Activated T-cell treated with anti-CD3 and anti-CD28 coated beads for 24 hours (primary cell): ENCODE data around the gene GPRC5C.
A peak's percentile ranks its signal among the peaks of the same experiment; 100 is the strongest.
"Not testable (repeated sequence)": the region's sequence is repeated elsewhere in the genome, so short reads cannot be mapped to it uniquely, and the experiment has no call there.

Experiments used
- DNase-seq: peaks from one replicate; pipeline ENCODE4 v3.0.0-alpha.2; 2020; ENCODE audit warnings: low read depth

The GPRC5C gene

DNA sequence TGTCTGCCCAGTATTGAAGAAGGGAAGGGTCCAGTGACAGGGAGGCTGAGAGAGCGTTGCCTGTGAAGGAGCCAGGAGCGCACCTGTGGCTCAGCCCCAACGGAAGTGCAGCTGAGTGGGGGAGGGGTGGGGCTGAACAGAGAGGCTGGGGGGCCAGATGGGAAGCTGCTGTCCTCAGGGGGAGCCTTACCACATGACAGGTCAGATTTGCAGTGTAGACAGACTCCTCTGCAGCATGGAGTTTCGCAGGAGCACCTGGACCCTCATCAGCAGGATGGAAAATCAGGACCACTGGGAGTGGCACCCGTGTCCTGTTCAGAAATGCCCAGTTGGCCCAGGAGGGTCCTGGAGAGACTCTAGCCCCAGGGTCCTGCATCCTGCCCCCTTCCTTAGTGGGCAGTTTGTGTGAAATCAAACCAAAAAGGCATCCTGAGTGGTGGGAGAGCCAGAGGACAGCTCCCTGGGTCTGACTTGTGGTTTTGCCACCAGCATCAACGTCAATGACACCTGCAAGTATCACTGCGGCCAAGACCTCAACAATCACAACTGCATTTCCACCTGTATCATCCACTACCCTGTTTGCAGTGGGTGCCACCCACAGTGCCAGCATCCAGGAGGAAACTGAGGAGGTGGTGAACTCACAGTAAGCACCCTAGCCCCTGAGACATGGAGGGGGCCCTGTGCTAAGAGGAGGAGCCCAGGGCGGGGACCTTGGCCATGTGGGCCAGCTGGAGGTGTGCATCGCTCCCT lies 42.3 kb downstream of the GPRC5C start:
- no peak for DNase-seq

DNA sequence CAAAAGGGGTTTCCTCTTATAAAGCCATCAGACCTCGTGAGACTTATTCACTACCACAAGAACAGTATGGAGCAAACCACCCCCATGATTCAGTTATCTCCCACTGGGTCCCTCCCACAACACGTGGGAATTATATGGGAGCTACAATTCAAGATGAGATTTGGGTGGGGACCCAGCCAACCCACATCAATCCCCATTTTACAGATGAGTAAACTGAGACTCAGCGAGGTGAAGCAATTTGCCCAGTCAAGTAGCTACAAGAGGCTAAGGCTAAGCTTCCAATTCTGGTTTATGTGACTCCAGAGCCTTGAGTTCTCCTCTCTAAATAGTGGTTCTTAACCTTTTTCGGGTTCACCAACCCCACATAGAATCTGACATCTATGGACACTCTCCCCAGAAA lies 43.3 kb downstream of the GPRC5C start:
- DNase-seq, result no peak

DNA sequence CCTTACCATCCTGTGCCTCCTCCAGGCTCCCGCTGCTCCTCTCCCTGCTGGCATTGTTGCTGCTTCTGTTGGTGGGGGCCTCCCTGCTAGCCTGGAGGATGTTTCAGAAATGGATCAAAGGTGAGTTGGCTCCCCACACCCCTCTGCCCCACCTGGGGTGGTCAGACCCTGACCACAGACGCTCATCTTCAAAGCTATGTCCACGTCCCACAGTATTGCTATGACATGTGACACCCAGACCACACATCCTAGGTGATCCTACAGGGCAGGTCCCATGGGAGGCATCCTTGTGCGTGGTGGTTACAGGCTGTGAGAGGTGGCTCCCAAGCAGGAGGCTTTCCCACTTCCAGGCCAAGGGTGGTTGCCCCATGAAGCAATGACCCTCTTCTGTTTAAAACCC lies 45.5 kb downstream of the GPRC5C start:
- no peak for DNase-seq

DNA sequence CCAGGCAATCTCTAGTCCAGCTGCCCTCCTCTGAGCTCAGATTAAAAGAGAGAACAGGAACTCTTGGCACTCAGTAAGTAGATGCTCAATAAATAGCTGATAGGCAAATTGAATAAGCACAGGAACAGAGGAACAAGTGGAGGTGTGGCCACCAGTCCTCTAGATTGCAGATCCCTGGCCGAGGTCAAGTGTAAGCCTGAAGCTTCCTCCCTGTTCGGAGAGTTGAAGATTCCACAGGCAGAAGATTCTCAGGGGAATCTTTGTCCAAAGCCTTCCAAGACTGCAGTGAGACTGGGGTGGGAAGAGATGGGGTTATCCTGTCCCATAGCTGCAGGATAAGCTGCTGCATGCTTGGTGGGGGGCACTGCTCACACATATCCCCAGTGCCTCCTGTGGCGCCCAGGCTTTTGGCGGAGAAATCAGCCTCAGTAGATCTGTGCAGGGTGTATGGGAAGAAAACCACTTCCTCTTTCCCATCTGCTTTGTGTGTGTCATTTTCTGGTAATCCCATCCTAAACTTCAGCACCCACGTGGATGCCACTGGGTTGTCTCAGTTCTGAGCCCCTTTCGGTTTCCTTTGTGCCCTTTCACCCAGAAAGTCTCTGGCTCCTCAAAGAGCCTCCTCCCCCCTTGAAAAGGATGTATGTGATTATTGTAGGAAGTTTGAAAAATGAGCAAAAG lies 46.7 kb downstream of the GPRC5C start:
- DNase-seq, result no peak

DNA sequence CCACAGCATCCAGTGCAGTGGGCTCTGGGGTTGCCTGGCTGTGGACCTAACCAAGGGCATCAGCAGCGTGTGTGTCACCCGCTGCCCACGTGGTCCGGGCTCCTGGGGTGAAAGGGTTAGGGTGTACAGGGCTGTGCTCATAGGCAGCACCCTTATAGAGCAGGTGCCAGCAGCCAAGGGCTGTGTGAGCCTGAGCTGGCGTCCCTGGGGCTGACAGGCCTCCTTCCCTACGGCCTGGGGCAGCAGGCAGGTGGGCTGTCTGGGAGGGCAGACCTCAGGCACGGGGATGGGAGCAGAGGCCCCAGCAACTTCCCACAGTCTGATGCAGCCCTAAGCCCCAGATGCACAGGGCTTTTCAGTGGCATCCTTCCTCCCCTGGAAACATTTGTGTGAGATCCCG lies 48.4 kb downstream of the GPRC5C start:
- no peak for DNase-seq

DNA sequence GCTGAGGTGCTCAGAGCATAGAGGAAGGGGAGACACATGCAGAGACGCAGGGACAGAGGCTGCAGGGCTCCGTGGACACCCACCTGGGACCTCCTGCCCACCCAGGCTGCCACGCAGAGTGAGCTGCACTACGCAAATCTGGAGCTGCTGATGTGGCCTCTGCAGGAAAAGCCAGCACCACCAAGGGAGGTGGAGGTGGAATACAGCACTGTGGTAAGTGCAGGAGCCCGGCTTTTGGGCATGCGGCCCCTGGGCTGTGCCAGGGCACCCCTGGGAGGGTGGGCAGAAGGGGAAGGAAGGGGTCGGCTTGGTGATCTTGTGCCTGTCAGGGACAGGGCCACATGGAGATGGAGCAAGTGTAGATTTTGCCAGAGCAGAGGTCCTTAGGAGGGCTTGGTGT lies 49.7 kb downstream of the GPRC5C start:
- no peak for DNase-seq

DNA sequence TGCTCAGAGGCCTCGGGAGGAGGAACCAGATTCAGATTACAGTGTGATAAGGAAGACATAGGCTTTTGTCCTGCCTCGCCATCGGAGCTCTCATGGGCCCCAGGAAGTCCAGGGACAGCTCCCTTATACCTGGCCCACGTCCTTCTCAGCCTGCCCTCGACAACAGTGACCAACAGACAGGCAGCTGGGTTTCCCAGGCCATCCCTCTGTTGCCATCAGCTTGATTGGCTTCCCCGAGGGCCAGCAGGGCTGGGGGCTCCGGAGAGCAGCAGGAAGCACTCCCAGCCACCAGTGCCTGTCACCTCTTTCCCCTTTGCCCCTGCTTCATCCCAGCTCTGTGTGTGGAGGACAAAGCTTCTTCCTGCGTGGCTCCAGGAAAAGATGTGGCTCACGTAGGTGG lies 52.2 kb downstream of the GPRC5C start:
- DNase-seq, result no peak

DNA sequence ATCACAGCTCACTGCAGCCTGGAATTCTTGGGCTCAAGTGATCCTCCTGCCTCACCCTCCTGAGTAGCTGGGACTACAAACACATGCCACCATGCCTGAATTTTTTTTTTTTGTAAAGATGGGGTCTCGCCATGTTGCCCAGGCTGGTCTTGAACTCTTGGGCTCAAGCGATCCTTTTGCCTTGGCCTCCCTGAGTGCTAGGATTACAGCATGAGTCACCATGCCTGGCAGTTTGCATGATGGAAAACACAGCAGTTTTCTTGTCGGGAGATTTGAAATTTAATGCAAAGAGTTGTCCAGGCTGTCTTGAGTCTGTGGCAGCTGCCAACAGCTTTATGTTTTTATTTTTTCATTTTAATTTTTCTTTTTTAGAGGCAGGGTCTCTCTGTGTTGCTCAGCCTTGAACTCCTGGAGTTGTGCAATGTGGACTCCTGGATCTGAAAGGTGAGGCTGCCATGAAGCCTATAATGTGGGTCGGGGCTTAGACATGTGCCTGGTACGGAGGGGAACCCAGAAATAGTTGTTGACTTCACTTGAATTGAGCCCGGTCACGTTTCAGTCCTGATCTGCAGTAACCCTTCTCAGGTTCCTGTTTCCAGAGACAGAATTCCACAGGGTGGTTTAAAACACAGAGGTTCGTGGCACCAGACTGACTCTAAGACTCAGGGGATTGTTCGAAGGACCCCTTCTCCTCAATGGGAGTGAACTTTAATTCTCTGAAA lies 53.3 kb downstream of the GPRC5C start:
- DNase-seq, result no peak

DNA sequence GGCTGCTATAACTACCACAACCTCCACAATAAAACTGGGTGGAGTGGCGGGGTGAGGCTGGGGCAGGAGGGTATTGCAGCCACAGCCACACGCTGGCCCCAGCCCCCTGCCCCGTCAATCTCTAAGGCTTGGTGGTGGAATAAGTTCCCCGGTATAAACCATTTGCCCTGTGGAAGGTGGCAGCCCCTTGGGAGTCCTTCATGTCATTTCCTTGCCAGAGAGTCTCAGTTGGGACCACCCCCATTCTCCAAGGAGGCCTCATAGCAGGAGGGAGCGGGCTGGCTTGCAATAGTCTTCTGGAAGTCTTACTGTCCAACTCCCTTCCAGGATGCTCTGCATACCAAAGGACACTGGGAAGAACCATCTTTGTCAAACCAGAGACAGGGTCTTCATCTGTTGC lies 54.0 kb downstream of the GPRC5C start:
- DNase-seq, result no peak

DNA sequence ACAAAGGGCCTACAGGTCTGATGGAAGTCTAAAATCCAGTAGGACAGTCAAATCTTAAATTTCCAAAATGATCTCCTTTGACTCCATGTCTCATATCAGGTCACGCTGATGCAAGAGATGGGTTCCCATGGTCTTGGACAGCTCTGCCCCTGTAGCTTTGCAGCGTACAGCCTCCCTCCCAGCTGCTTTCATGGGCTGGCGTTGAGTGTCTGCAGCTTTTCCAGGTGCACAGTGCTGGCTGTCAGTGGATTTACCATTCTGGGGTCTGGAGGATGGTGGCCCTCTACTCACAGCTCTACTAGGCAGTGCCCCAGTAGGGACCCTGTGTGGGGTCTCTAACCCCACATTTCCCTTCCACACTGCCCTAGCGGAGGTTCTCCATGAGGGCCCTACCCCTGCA lies 56.4 kb downstream of the GPRC5C start:
- not testable (repeated sequence) for DNase-seq

DNA sequence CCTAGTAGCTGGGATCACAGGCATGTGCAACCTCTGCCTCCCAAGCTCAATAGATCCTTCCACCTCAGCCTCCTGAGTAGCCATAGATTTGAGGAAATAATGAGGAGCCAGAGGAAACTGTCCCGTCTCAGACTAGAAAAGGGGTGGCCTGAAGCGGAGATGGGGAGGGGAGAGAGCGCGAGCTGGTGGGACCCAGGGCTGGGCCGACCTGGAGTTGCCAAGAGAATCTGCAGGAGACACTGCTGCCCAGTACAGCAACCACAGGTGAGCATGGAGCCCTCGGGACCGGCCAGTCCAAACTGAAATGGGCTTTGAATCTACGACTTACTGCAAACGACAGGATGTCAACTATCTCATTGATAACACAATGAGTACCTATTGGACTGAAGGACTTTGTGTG lies 58.8 kb downstream of the GPRC5C start:
- no peak for DNase-seq

DNA sequence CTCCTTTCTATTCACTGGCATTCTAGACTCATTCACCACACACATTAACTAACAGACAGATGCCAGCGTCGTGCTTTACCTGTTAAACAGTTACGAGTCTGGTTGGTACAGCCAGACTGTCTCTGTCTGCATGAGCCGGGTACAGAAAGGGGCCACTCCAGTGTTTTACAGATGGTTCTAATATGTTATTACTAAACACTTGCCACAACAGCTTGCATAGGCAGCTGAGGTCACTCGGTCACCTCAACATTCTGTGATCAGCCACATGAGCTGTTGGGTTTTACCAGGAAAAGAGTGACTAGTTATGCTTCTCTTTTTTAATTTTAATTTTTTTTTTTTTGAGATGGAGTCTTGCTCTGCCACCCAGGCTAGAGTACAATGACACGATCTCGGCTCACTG lies 59.7 kb downstream of the GPRC5C start:
- no peak for DNase-seq

DNA sequence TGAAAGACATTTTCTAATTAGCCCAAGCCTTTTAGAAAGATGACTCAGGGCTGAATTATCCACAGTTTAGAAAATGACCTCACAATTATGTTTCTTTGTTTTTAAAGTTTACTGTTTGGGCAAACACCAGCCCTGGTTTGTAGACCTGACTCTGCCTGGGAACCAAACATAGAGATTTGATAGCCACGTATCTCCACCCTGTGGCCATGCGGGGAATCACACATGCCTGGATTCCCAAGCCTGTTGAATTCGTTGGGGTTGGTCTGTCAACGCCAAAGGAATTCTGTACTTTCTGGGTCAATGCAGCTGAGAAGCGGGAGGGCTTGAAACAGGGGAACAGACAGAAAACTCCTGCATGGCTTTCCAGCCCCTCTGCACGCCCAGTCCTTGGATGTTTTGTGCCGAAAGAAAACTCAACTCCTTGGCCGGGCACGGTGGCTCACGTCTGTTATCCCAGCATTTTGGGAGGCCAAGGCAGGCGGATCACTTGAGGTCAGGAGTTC lies 61.5 kb downstream of the GPRC5C start:
- peak; percentile 59 for DNase-seq
